ENCODE results near the gene SHQ1. TPM values are rescaled to one million over a fixed set of nuclear protein-coding genes. Genes with fewer than 3 reads are reported as not detected.

The SHQ1 gene
- total and polyA plus RNA-seq, 2 donors (not counting 3 experiments of a cell fraction or from before 2014, with no cell fraction given) = 7.3 to 20.6 TPM

GRCh38 chr3:72699631-72700030 is 148.6 kb downstream of the SHQ1 start:
- TF ChIP-seq MYC (IDR thresholded peaks at IDR 0.05; ENCODE audit: low read depth, low read length) = no peak
- no peak for TF ChIP-seq EZH2 (IDR thresholded peaks at IDR 0.05; ENCODE audit: borderline replicate concordance, low read depth, low read length, severe bottlenecking)
- TF ChIP-seq FOS (IDR thresholded peaks at IDR 0.05; ENCODE audit: borderline replicate concordance, insufficient read depth, low read length) = no peak

More at GRCh38 chr3:72699631-72700030, 148.6 kb downstream of the SHQ1 start:
- Histone ChIP-seq H3K9me1 (replicated peaks; ENCODE audit: control insufficient read depth, extremely low read depth, insufficient read depth, low read length) (no peaks in the 10 kb centered on the region), H3K27ac (ENCODE audit: insufficient read depth, low read depth, low read length) (no peak overlapping the region), H3K79me2 (ENCODE audit: control insufficient read depth, insufficient read depth, low read length) (no peaks in the 10 kb centered on the region), H4K20me1 (replicated peaks; ENCODE audit: control insufficient read depth, extremely low read depth, insufficient read depth, low read length) (no peaks in the 10 kb centered on the region), H3K9ac (replicated peaks; ENCODE audit: extremely low read depth, insufficient read depth, low read length) (no peak overlapping the region), H3K36me3 (ENCODE audit: control insufficient read depth in 2 of 2, extremely low read depth in 1 of 2, insufficient read depth in 2 of 2, low read length in 2 of 2) (no peaks in the 10 kb centered on the region), H3K4me1 (ENCODE audit: control insufficient read depth, extremely low read depth, insufficient read depth, low read length) (peaks cover 3% of the 10 kb centered on the region), H3K9me3 (replicated peaks; ENCODE audit: control insufficient read depth, insufficient read depth, low read length) (no peaks in the 10 kb centered on the region), H2AFZ (ENCODE audit: low read depth, low read length) (no peak overlapping the region), H3K4me3 (replicated peaks in 1 of 3; ENCODE audit: insufficient read depth in 1 of 3, low read depth in 1 of 3, low read length in 3 of 3) (no peak overlapping the region), H3K27me3 (ENCODE audit: control insufficient read depth in 2 of 2, insufficient read depth in 2 of 2, low read length in 2 of 2) (peaks cover 0 to 2% of the 10 kb centered on the region in 2 experiments), H3K4me2 (ENCODE audit: insufficient read depth, low read length) (no peak overlapping the region)
- no TSS peak for BruUV-seq (replicated peaks)
- intact Hi-C loops (cut with micrococcal nuclease) = no loop called here
- no peak for FAIRE-seq
- POLR2A ChIA-PET = no interaction called here
- dilution Hi-C loops (cut with MboI; ENCODE audit: extremely low pct_ligation_motif_present, low sequenced_read_pairs) = loop anchor here (10.0 kb wide), 1 partner anchor 55 kb away; no protein-coding TSS in a partner anchor
- DNase-seq (ENCODE audit: low read depth, low spot score) = peak; percentile 40
- CTCF ChIA-PET = interaction anchor here (1.2 to 1.6 kb wide), 2 partner anchors 24 to 34 kb away, joined by 3 read pairs; no protein-coding TSS in a partner anchor

Other genes starting within 250 kb of the SHQ1 start
- gene GXYLT2, start 39.6 kb upstream of the SHQ1 start, total RNA-seq = 0.14 and 0.24 TPM in 2 replicates
- 0.05 and 0.07 TPM in 2 replicates for gene GXYLT2, start 39.6 kb upstream of the SHQ1 start, polyA plus RNA-seq
- 74.4 and 75.4 TPM in 2 replicates for gene PPP4R2, start 148.4 kb upstream of the SHQ1 start, total RNA-seq
- 4.8 and 6.5 TPM in 2 replicates for gene PPP4R2, start 148.4 kb upstream of the SHQ1 start, polyA plus RNA-seq
- gene EBLN2, start 213.2 kb upstream of the SHQ1 start, total RNA-seq = 7.3 and 7.7 TPM in 2 replicates
- 2.5 and 2.8 TPM in 2 replicates for gene EBLN2, start 213.2 kb upstream of the SHQ1 start, polyA plus RNA-seq

Data from endothelial cell of umbilical vein (primary cell).